G401 (cell line): Measurements from ENCODE around the gene TMEM121. TPM values are rescaled to one million over a fixed set of nuclear protein-coding genes. Genes with fewer than 3 reads are reported as not detected.
A peak's percentile ranks its signal among the peaks of the same experiment; 100 is the strongest.

Experiments
- DNase-seq: peaks from one replicate; pipeline ENCODE4 v3.0.0-alpha.2; 2015; ENCODE audit warnings: low spot score
- in situ Hi-C: cut with HindIII; loops from 2 replicates; pipeline ENCODE4 v1.10.0; 2016; ENCODE audit warnings: low sequenced_read_pairs, mixed read lengths
- total RNA-seq: library from RNA; depleted of rRNA; stranded (reverse); fragments of >200 nt; shearing (Covaris generic); gene quantifications from 2 replicates; pipeline ENCODE4 v1.2.3, GENCODE V29; 2014

TMEM121 gene
- total RNA-seq, 1 experiment from 2014 or later = 23.8 TPM

GRCh38 chr14:105486163-105486973 is 40.0 kb upstream of the TMEM121 start, which contains the start of gene CRIP1:
Gene CRIP1, plus strand, starts transcription at chr14:105486886. Its CDS starts 374 bp downstream, at chr14:105487260.
- DNase-seq = no peak
- in situ Hi-C loops = no loop called here

- DNase-seq = no peak
Measured at GRCh38 chr14:105486974-105487448, 39.4 kb upstream of the TMEM121 start.

GRCh38 chr14:105487449-105487985 is 38.9 kb upstream of the TMEM121 start:
- no peak for DNase-seq
- in situ Hi-C loops = no loop called here

More at GRCh38 chr14:105486974-105487448, 39.4 kb upstream of the TMEM121 start:
- in situ Hi-C loops = no loop called here

- in situ Hi-C loops = no loop called here
Measured at GRCh38 chr14:105487986-105488777, 38.2 kb upstream of the TMEM121 start.

GRCh38 chr14:105488781-105489541 is 37.4 kb upstream of the TMEM121 start:
- no peak for DNase-seq
- in situ Hi-C loops = no loop called here

More at GRCh38 chr14:105487986-105488777, 38.2 kb upstream of the TMEM121 start:
- no peak for DNase-seq

- DNase-seq = peak; percentile 92
- in situ Hi-C loops = no loop called here
Measured at GRCh38 chr14:105489542-105490266, 36.7 kb upstream of the TMEM121 start.

- no peak for DNase-seq
Measured at GRCh38 chr14:105490267-105490571, 36.2 kb upstream of the TMEM121 start.

GRCh38 chr14:105490572-105491365 is 35.6 kb upstream of the TMEM121 start, which contains the start of gene TEDC1:
Gene TEDC1, plus strand, starts transcription at chr14:105491246. Its CDS starts 130 bp downstream, at chr14:105491376.
- in situ Hi-C loops = no loop called here
- DNase-seq = peak; percentile 100

More at GRCh38 chr14:105490267-105490571, 36.2 kb upstream of the TMEM121 start:
- in situ Hi-C loops = no loop called here

- in situ Hi-C loops = no loop called here
- DNase-seq = no peak
Measured at GRCh38 chr14:105491366-105491973, 34.9 kb upstream of the TMEM121 start.

GRCh38 chr14:105492031-105492970 is 34.1 kb upstream of the TMEM121 start:
- in situ Hi-C loops = no loop called here
- no peak for DNase-seq

- in situ Hi-C loops = no loop called here
- no peak for DNase-seq
Measured at GRCh38 chr14:105492971-105493871, 33.2 kb upstream of the TMEM121 start.

GRCh38 chr14:105493921-105494605 is 32.3 kb upstream of the TMEM121 start:
- DNase-seq = no peak
- in situ Hi-C loops = no loop called here

- in situ Hi-C loops = no loop called here
- no peak for DNase-seq
Measured at GRCh38 chr14:105494606-105494929, 31.8 kb upstream of the TMEM121 start.

- in situ Hi-C loops = no loop called here
Measured at GRCh38 chr14:105495101-105495989, 31.0 kb upstream of the TMEM121 start.

More at GRCh38 chr14:105495101-105495989, 31.0 kb upstream of the TMEM121 start:
- peak; percentile 55 for DNase-seq
